HG03175 (cell line): ENCODE data around the gene UNC45A.
"Not testable (repeated sequence)": the region's sequence is repeated elsewhere in the genome, so short reads cannot be mapped to it uniquely, and the experiment has no call there.

Experiments used
- ATAC-seq: cut with Tn5 transposase; IDR thresholded peaks from one replicate; pipeline ENCODE4 v1.9.1; 2021; ENCODE audit warnings: mild to moderate bottlenecking, moderate library complexity; ENCODE audit not compliant: unreplicated experiment

UNC45A gene

DNA sequence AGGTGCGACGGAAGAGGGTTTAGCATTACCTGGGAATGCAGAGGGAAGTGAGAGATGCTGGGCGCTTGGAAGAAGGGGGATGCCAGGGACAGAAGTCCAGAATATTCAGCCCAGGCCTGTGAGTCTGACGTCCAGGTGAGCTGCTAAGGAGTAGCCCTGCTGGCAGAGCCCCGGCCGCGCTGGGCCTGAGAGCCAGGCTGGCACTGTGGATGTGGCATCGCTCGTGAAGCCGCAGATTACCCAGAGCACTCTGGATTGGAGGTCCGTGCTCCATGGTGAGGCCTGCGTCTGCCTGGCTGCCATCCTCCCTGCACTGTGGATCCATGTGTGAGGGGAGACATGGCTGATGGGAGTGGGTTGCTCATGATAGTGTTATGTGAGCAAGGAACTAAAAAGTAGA lies 17.5 kb upstream of the UNC45A start:
- ATAC-seq = no peak

DNA sequence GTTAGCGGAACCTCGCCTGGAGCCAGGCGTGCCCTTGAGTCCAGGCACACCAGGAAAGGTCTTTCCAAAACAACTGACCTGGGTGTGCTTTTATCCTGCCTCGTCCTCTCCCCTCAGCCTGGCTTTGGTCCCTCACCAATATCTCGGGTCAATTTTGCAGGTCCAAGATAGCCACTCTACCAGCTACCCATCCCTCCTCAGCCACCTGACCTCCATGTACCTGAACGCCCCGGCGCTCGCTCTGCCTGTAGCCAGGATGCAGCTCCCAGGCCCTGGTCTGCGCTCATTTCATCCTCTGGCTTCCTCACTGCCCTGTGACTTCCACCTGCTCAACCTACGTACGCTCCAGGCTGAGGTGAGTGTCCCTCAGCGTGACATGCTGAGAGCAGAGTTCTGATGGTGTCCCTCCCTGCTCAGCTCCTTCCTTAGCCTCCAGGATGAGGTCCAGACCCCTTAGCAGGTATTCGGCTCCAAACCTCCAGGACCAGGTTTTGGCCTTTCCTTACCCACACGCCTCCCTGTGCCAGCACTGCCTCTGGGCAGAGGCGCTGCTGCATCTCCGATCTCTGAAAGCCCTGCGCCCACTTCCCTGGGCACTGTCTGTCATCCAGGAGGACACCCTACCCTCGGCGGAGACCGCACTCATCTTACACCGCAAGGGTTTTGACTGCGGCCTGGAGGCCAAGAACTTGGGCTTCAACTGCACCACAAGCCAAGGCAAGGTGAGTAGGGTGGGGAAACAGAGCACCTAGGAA lies 16.9 kb upstream of the UNC45A start:
- no peak for ATAC-seq

DNA sequence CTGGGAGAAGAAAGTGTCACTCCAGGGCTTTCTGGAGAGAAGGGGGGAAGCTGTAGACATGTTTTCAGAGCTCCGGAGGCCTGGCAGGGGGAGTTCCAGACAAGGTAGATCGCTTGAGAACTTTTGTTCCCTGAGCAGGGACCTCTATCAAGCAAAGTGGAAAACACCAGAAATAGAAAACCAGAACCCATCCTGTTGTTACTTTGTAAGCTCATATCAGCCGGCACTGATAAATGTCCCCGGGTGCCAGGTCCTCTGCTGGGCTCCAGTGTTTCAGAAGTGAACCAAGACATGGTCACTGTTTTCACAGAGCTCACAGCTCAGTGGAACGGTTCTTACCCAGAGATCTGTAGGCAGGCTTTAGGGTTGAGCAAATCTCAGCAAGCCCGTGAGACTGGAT lies 16.2 kb upstream of the UNC45A start:
- no peak for ATAC-seq

DNA sequence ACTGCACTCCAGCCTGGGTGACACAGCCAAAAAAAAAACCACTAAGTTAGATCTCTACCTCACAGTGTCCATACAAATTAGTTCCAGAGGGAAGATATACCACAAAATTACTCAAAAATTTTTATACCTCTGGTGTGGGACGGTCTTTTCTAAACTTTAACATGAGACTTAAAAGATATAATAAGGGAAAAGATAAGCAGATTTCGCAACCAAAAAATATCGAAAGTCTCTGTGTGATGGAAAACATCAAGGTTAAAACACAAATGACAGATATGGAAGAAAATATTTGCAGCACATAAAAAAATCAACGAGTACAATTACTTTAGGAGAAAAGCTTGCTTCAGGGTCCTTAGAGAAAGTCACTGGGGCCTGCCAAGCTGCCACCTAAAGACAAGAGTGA lies 13.2 kb upstream of the UNC45A start:
- ATAC-seq = no peak

DNA sequence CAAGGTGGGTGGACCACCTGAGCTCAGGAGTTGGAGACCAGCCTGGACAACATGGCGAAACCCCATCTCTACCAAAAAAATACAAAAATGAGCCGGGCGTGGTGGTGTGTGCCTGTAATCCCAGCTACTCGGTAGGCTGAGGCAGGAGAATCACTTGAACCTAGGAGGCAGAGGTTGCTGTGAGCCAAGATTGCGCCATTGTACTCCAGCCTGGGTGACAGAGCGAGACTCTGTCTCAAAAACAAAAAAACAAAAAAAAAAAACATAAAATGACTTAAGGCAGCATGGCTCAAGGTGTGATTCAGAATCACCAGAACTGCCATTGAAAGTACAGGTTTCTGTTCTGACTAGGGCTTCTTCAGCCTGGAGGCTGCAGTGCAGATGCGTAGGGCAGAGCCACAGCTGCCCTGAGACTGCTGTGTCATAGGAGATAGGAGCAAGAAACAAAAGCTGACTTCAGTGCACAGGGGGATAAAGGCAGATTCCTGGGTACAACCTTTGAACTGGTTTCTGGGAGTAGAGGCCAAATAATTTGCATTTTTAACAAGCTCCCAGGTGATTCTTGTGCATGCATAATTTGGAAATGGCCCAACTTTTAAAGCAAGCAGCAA lies 12.3 kb upstream of the UNC45A start:
- ATAC-seq = peak; percentile 89

DNA sequence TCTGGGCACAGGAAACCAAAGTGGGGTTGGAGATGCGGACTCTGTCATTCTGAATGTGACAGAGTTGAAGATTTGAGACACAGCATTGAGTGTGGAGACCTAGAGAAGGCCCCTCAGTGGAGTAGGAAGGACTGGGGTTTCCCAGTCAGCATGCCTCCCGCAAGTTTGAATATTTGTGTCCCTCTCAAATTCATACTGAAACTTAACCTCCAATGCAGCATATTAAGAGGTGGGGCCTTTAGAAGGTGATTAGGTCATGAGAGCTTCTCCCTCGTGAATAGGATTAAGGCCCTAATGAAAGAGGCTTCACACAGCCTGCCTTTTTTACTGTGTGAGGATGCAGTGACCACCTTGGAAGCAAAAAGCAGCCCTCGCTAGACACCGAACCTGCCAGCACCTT lies 10.7 kb upstream of the UNC45A start:
- peak; percentile 49 for ATAC-seq

DNA sequence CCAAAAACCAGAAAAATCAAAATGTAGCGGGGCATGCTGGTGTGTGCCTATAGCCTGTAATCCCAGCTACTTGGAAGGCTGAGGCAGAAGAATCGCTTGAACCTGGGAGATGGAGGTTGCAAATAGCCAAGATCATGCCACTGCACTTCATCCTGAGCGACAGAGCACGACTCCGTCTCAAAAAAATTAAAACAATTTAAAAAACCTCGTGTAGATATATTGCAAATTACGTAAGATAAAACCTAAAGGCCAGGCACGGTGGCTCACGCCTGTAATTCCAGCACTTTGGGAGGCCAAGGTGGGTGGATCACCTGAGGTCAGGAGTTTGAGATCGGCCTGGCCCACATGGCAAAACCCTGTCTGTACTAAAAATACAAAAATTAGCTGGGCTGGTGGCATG lies 8.3 kb upstream of the UNC45A start:
- not testable (repeated sequence) for ATAC-seq

DNA sequence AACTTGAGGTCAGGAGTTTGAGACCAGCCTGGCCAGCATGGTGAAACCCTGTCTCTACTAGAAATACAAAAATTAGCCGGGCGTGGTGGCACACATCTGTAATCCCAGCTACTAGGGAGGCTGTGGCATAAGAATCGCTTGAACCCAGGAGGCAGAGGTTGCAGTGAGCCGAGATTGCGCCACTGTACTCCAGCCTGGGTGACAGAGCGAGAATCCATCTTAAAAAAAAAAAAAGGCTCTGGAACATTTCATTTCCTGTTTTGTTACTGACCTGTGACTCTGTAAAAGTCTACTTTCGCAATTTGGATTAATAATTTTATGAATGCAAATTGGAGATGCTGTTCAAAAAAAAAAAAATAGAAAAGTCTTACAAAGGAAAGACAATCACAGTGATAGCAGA lies 7.0 kb upstream of the UNC45A start:
- ATAC-seq = not testable (repeated sequence)

DNA sequence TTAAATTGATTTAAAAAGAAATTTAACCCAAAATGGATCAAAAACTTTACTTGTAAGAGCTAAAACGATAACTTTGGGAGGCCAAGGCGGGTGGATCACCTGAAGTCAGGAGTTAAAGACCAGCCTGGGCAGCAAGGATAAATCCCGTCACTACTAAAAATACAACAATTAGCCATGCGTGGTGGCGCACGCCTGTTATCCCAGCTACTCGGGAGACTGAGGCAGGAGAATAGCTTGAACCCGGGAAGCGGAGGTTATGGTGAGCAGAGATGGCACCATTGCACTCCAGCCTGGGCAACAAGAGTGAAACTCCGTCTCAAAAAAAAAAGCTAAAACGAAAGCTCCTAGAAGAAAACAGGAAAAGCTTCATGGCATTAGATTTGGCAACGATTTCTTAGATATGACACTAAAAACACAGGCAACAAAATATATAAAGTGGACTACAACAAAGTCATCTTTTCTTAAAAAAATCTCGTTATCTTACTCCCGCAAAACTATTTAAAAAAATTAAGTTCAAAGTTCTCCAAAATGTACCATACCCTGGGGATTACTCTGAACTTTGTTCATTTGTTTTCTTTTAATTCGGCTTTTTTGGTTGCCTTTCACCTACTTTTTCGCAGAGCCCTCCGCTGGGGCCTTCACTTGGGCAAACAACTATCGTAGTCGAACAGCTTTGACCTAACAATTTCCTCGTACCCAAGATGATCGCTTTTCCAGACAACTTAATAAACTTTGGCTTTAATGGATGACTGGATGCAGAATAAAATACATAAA lies 5.7 kb upstream of the UNC45A start:
- ATAC-seq = no peak

DNA sequence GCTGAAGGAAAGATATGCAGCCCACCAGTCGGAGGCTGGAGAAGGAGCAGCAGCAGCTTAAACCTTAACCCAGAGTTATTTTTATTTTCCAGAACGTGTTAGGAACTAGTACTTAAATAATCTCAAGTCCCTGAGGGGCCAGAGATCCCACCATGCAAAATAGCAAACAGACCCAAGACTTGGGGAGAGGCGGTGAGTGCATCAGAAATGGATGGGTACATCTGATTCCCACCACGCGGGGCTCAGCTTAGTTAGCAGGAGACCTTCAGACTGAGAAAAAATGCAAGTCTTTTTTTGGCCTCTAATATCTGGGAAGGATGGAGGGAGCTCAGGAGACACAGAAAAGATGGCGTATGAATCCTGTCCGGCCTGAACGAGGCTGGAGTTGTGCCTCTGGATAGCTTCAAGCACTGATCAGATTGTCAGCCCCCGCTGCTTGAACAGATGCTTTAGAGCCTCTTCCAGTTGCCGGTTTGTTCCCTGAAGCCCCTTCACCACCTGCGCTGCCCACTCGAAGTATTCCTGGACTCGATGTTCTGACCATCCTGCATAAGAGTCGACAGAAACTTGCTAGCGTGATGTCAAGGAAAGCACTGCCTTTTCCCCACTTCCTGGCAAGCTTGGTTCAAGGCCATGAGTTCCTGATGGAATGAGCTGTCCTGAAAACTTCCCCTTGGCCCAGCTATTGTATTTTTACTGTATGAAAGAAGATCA lies 4.1 kb upstream of the UNC45A start:
- no peak for ATAC-seq

DNA sequence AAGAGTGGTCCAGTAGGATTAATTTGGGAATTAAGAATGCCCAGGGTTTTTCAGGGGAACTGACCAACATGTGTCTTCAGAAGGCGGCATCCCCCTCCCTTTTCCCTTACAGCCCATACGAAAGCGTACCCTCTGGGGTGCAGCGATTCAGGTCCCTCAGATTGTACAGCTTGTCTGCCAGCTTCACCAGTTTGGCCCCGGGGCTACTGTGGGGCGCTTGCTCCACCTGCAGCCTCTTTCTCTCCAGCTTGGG lies 3.6 kb upstream of the UNC45A start:
- ATAC-seq = no peak

DNA sequence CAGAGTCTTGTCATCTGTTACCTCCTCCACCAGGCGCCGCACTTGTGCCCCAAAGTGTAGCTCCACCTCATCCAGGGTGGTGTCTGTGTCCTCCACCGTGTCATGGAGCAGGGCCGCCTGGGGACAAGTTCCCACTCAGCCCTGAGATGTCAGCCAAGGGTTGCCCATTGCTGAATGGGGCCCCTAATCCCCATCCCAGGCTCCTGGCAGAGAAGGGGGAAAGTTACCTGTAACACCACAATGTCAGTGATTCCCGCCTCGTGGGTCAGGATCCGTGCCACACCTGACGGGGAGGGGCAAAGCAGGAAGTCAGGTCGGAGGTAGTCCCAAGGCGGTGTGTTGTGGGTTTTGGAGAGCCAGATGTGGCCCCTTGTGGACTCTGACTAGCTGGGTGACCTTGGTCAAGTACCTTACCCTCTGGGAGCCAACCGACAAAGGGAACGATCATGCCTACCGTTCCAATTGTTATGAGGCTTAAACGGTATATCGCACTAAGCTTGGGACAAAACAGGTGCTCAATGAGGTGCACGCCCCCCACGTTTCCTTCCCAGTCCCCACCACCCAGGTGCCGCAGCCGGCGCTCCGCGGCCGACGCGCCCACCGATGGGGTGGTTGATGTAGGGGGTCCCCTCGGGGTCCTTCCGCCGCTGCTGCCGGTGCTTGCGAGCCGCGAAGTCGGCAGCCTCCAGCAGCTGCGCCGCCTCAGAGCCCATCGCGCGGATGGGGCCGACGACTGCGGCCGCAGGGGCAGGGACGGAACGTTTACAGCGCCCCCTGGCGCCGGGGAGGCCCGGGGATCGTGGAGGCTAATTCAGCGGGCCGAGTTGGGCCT lies 3.0 kb upstream of the UNC45A start, which contains the start of gene HDDC3:
HDDC3 (minus strand) TSS at position 722 of the 832 bp plus-strand sequence; CDS start at position 713, 9 bp downstream.
- ATAC-seq = peak; percentile 56

DNA sequence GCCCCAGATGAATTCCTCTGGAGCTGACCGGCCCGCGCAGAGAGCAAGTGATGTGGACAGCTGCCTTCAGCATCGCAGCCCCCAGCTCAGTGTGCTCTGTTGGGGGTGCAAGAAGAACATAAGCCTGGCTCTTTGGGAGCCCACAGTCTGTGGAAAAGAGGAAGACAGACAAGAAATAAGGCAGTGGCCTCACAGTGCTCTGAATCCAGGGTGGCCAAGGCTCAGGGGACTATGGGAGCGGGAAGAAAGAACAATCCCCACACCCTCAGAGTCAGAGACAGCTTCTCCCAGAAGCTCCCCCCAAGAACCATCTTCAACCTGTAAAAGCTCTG lies 2.5 kb upstream of the UNC45A start:
- no peak for ATAC-seq

DNA sequence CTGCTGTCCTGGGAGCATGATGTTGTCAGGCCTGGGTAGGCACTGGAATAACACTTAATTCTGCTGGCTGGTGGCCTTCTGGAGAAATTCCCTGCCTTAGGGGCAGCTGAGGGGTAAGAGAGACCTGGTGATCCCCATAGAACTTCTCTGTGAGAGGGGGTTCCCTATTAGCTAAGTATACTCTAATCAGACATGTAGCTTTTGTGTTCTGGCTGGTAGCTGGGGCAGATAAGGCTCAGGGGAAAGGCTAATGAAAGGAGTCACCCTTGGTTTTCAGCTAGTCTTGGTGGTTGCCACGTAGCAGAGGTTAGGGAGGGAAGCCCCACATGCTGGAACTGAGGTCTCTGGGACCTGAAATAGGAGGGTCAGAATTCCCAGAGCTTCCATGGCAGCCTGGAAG lies 1.8 kb upstream of the UNC45A start:
- ATAC-seq = no peak

DNA sequence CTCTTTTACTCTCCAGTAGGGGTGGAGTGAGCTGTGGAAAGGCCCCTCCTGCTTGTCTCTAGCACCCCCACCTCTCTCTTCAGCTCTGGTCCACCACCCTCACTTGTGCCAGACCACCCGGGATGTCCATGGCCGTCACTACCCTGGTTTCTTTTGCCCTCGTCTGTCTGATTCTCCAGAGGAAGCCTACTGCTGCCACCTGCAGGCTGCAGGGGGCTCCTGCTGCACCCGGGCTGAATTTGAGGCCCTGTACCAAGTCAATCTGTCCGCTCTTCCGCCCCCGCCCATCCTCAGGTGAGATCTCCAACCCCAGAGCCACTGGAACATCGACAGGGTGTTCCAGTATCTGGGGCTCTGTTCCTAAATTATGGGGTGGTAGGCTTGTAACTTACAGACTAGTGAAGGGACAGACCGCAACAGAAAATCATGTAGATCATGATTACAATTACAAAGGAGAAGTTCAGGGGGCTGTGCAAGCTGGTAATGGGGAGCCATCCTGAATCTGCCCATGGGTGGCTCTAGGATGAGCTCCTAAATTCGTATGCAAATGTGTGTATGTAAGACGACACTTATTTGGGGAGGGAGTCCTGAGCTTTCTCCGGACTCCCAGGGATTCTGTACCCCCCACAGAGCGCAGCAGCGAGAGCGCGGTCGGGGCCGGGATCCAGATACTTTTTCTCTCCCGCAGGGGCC lies 683 bp upstream of the UNC45A start:
- ATAC-seq = peak; percentile 28

DNA sequence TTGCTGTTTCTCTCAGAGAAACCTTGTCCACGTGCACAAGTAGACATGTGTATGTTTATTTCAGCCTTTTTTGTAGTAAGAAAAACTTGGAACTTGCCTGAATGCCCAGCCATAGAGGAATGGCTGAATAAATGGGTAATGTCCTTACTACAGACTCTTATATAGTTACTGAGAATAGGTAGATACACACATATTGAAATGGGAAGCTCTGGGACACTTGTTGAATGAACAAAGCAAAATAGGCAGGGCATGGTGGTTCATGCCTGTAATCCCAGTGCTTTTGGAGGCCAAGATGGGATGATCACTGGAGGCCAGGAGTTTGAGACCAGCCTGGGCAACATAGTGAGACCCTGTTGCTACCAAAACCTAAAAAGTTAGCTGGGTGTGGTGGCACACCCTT lies 1.7 kb downstream of the UNC45A start:
- no peak for ATAC-seq

DNA sequence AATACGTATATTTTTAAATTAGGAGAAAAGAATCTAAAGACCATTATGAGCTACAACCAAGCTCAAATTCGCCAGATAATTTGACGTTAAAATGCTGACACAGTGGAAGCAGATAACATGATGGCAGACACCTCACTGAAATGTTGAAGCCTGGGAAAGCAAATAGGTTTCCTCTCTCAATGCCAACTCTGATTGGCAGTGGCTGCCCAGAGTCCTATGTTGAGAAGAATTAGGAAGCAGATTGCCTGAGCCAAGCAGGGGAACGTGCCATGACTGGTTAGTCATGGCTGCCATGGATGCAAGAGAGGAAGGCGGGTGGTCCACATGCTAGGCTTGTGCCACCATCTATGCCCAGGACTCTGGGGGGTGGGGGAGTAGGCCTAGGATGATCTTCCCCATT lies 3.2 kb downstream of the UNC45A start:
- ATAC-seq = no peak

DNA sequence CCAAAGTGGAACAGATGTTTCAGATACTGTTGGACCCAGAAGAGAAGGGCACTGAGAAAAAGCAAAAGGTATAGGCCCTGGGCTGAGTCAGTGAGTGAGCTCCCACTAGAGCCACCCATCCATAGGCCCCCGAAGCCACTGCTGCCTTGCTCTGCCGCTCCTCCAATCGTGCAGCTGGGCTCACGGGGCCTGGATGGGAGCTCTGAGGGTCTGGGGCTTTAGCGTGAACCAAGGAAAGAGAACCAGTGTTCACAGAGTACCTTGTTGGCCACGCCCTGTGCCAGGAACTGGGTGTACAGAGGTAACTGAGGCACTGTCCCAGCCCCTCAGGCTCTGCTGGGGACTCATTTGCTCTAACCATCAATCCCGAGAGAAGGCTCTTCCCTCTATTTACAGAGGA lies 4.7 kb downstream of the UNC45A start:
- ATAC-seq = no peak

DNA sequence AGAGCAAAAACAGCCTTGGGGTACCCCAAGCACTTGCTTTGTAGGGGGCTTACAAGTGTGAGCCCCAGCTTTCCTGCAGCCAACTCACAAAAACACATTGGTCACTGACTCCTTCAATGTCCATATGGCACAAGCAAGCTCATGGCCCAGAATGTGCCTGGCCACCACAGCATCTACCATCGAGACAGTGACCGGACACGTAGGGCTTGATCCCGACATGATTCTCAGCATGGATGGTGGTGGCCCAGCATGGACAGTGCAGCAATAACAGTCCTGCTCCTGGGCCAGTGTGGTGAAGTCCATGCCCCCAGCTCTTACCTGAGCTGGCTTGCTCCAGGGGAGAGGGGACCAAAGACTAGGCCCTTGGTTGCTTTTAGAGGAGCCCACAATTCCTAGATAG lies 6.0 kb downstream of the UNC45A start:
- ATAC-seq = no peak
